ENCODE data around the gene TLNRD1.
A peak's percentile ranks its signal among the peaks of the same experiment; 100 is the strongest.

Gene TLNRD1

GRCh38 chr15:81002009-81002330 lies 1.2 kb downstream of the TLNRD1 start:
- Histone ChIP-seq H4K20me1 (ENCODE audit: low read depth, low read length) (peaks cover 9% of the 10 kb centered on the region; the same call in 1 of the 2 replicates), H3K27me3 (ENCODE audit: low read length) (no peaks in the 10 kb centered on the region), H2AFZ (ENCODE audit: low read depth, low read length, severe bottlenecking) (no peak overlapping the region), H3K27ac (ENCODE audit: low read depth, low read length) (peak overlapping the region; percentile 65; the same call in 1 of the 2 replicates), H3K9ac (ENCODE audit: low read length) (peak overlapping the region; percentile 73), H3K4me3 (ENCODE audit: insufficient read depth, low read length, poor library complexity, severe bottlenecking) (peak overlapping the region; percentile 62), H3K9me3 (ENCODE audit: insufficient read depth, low read length) (no peaks in the 10 kb centered on the region), H3K36me3 (ENCODE audit: low read length) (peaks cover 10% of the 10 kb centered on the region; the same call in 1 of the 2 replicates), H3F3A (ENCODE audit: insufficient read depth) (peaks cover 36% of the 10 kb centered on the region), H3K79me2 (ENCODE audit: insufficient read depth, low read length) (peaks cover 52% of the 10 kb centered on the region), H3K9me2 (replicated peaks; ENCODE audit: insufficient read depth, low read length) (no peaks in the 10 kb centered on the region), H3K4me2 (ENCODE audit: low read depth, low read length, poor library complexity, severe bottlenecking) (peak overlapping the region; percentile 78)
- TF ChIP-seq EZH2phosphoT487 (conservative IDR thresholded peaks at IDR 0.05; ENCODE audit: low read length) (no peak), CTCF (IDR thresholded peaks at IDR 0.05; ENCODE audit: insufficient read depth, low read length, poor library complexity, severe bottlenecking) (no peak)

- Histone ChIP-seq H3K36me3 (ENCODE audit: low read length) (peaks cover 10% of the 10 kb centered on the region; the same call in 1 of the 2 replicates), H4K20me1 (ENCODE audit: low read depth, low read length) (peaks cover 9% of the 10 kb centered on the region; the same call in 1 of the 2 replicates), H3K79me2 (ENCODE audit: insufficient read depth, low read length) (peaks cover 58% of the 10 kb centered on the region), H3K4me2 (ENCODE audit: low read depth, low read length, poor library complexity, severe bottlenecking) (peak overlapping the region; percentile 78), H3K9ac (ENCODE audit: low read length) (peak overlapping the region; percentile 73), H2AFZ (ENCODE audit: low read depth, low read length, severe bottlenecking) (no peak overlapping the region), H3F3A (ENCODE audit: insufficient read depth) (peaks cover 36% of the 10 kb centered on the region), H3K4me3 (ENCODE audit: insufficient read depth, low read length, poor library complexity, severe bottlenecking) (peak overlapping the region; percentile 62), H3K9me3 (ENCODE audit: insufficient read depth, low read length) (no peaks in the 10 kb centered on the region), H3K9me2 (replicated peaks; ENCODE audit: insufficient read depth, low read length) (no peaks in the 10 kb centered on the region), H3K27me3 (ENCODE audit: low read length) (no peaks in the 10 kb centered on the region), H3K27ac (ENCODE audit: low read depth, low read length) (no peak overlapping the region; the same call in 1 of the 2 replicates)
- no peak for TF ChIP-seq CTCF (IDR thresholded peaks at IDR 0.05; ENCODE audit: insufficient read depth, low read length, poor library complexity, severe bottlenecking)
Measured at GRCh38 chr15:81002331-81003096, 1.8 kb downstream of the TLNRD1 start.

GRCh38 chr15:81003097-81003350 lies 2.3 kb downstream of the TLNRD1 start:
- Histone ChIP-seq H3K9ac (ENCODE audit: low read length) (no peak overlapping the region), H4K20me1 (ENCODE audit: low read depth, low read length) (peaks cover 9% of the 10 kb centered on the region; the same call in 1 of the 2 replicates), H3F3A (ENCODE audit: insufficient read depth) (peaks cover 31% of the 10 kb centered on the region), H3K27ac (ENCODE audit: low read depth, low read length) (no peak overlapping the region), H2AFZ (ENCODE audit: low read depth, low read length, severe bottlenecking) (no peak overlapping the region), H3K4me2 (ENCODE audit: low read depth, low read length, poor library complexity, severe bottlenecking) (peak overlapping the region; percentile 7), H3K36me3 (ENCODE audit: low read length) (peaks cover 10% of the 10 kb centered on the region; the same call in 1 of the 2 replicates), H3K9me3 (ENCODE audit: insufficient read depth, low read length) (no peaks in the 10 kb centered on the region), H3K79me2 (ENCODE audit: insufficient read depth, low read length) (peaks cover 63% of the 10 kb centered on the region), H3K27me3 (ENCODE audit: low read length) (no peaks in the 10 kb centered on the region), H3K9me2 (replicated peaks; ENCODE audit: insufficient read depth, low read length) (no peaks in the 10 kb centered on the region), H3K4me3 (ENCODE audit: insufficient read depth, low read length, poor library complexity, severe bottlenecking) (no peak overlapping the region)
- TF ChIP-seq EZH2phosphoT487 (conservative IDR thresholded peaks at IDR 0.05; ENCODE audit: low read length): no peak

GRCh38 chr15:81006124-81006523 lies 5.4 kb downstream of the TLNRD1 start:
- TF ChIP-seq EZH2phosphoT487 (conservative IDR thresholded peaks at IDR 0.05; ENCODE audit: low read length) (no peak), CTCF (IDR thresholded peaks at IDR 0.05; ENCODE audit: insufficient read depth, low read length, poor library complexity, severe bottlenecking) (no peak)
- Histone ChIP-seq H3F3A (ENCODE audit: insufficient read depth) (peaks cover 13% of the 10 kb centered on the region; the same call in 1 of the 2 replicates), H2AFZ (ENCODE audit: low read depth, low read length, severe bottlenecking) (no peak overlapping the region), H3K4me3 (ENCODE audit: insufficient read depth, low read length, poor library complexity, severe bottlenecking) (no peak overlapping the region), H3K9me3 (ENCODE audit: insufficient read depth, low read length) (no peaks in the 10 kb centered on the region), H3K79me2 (ENCODE audit: insufficient read depth, low read length) (peaks cover 64% of the 10 kb centered on the region), H3K36me3 (ENCODE audit: low read length) (peaks cover 10% of the 10 kb centered on the region; the same call in 1 of the 2 replicates), H3K27me3 (ENCODE audit: low read length) (no peaks in the 10 kb centered on the region), H3K4me2 (ENCODE audit: low read depth, low read length, poor library complexity, severe bottlenecking) (no peak overlapping the region), H3K9me2 (replicated peaks; ENCODE audit: insufficient read depth, low read length) (no peaks in the 10 kb centered on the region), H4K20me1 (ENCODE audit: low read depth, low read length) (peaks cover 9% of the 10 kb centered on the region; the same call in 1 of the 2 replicates), H3K27ac (ENCODE audit: low read depth, low read length) (no peak overlapping the region), H3K9ac (ENCODE audit: low read length) (no peak overlapping the region)
